Stimulated activated CD4-positive, alpha-beta T cell treated with anti-CD3 and anti-CD28 coated beads, Interleukin-12 subunit alpha, Interleukin-12 subunit beta, amount 100 ng/mL, for 48 hours (primary cell): ENCODE measurements around the gene LRFN5.

ENCODE experiments used
- DNase-seq, 3 donors: peaks; one replicate each; pipeline ENCODE4 v3.0.0-alpha.2; 2020; ENCODE audit warnings: low read depth in 2 of 3, low spot score in 1 of 3

LRFN5 gene

DNA sequence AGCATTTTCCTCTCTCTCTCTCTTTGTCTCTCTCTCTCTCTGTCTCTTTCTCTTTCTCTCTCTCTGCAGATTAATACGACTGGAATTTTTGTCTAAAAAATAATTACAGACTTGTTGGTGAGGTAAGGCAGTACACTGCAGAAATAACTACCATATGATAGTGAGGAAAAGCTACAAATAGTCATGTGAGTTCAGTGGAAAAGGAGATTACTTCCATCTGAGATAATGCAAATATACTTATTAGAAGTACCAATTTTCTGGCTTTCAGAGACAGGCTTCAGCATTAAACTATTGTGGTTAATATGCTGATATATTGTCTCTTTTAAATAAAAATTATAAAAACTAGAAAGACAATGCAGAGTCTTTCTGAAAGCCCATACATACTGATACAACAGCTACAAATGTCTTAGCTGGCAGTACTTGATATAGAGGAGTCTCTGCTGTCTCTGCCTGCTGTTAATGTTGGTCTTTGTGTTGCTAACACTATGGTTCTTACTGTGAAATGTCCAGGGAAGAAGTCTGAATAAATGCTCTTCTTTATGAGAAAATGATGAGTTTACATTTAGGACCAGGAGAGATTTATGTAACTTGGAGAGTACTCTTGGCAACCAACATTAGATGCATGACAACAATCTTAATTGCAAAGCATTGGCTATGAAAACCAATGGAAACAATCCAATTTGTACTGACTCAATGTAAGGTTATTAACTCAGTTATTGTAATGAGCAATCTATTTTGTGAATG lies 167.0 kb downstream of the LRFN5 start:
- DNase-seq = no peak

DNA sequence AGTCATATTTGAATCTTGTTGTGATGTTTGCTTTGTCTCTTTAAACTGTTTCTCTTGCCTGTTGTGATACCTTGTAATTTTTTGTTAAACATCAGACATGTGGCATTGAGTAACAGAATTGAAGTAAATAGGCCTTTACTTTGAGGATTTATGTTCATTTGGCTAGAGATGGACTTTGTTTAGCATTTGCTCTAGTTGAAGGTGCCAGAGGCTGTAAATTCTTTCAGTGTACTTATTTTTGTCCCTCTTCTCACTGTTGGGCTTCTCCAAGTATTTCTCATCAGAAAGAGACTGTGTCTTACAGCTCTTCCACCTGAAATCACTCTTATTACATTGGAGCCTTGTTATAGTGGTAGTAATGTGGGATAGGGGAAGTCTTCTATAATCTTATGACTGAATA lies 175.8 kb downstream of the LRFN5 start:
- DNase-seq = no peak

DNA sequence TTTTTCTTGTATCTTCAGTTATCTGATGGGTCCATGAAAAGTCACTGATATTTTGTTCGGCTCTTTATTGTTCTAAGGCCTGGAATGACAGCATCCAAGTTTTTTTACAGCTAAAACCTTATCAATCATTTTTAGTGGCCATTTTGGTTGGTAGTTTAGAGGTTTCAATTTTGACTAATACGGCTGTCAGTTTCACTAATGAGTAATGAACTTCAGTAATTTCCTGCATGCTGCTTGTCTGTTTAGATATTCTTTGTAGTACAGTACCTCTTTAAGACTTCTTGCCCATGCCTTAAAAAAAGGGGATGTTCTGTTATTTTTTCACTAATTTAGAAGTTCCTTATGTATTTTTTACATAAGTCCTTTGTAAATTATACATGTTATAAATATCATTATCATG lies 176.7 kb downstream of the LRFN5 start:
- DNase-seq = no peak

DNA sequence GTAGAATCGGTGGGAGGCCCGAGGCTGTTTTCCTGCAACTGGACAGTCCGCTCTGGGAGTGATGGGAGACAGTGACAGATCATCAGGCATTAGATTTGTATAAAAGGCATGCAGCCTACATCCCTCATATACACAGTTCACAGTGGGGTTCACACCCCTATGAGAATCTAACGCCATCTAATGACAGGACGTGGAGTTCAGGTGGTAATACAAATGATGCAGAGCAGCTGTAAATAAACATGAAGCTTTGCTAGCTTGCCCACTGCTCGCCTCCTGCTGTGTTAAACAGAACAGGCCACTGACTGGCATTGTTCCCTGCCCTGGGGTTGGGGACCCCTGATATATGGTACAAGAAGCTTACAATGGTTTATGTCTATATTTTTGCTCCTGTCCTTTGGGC lies 179.0 kb downstream of the LRFN5 start:
- no peak for DNase-seq

DNA sequence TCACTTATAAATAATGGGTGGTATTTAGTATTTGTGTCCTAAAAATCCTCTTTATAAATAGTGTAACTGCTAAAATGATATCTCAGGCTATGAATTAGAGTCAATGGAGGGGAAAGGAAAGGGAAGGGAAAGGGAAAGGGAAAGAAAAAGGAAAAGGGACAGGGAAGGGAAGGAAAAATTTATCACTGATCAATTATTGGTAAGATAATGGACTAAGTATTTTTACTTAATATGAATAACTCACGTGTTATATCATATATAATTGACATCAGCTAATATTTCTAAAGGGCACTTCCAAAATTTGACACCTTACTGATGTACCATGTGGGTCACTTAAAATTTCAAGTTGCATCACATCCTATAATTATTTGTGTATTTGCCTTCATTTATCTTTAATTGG lies 193.1 kb downstream of the LRFN5 start:
- no peak for DNase-seq

DNA sequence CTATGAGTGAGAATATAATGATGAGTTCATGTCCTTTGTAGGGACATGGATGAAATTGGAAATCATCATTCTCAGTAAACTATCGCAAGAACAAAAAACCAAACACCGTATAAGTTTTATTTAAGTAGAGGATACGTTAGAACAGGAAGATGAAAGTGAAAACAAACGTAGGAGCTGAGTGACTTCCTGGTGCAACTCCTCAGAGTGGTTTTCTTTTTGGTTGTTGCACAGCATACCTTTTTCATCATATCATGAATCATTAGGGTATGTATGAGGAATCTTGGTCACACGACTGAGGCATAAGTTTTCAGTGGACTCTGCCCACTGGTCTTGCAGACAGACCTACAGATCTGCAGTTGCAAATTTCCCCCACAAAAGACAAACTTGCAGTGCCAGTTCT lies 199.0 kb downstream of the LRFN5 start:
- DNase-seq = no peak

DNA sequence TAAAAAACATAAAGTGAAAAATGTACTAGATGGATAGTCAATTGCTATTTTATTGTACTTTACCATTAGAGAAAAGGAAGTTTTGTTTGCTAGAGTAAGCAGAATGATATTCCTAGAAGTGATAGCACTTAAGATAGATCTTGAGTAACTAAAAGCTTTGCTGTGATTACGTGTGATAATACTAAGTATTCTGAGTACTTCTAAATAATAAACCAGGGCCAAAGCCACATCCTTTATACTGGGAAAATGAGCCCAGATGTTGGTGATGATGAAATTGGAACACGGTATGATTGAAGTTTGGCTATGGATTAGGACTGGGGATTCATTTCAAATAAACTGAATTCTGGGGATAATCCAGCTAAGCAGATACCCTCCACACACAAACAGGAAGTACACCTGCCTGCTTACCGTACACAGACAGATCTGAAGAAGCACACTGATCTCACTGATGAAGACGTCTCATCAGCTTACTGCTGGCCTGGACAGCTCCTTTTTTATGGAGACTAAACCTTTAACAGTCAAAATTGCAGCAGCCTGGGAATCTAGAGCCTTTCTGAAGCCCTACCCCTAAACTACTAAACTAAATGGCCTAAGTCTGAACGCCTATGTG lies 199.8 kb downstream of the LRFN5 start:
- no peak for DNase-seq

DNA sequence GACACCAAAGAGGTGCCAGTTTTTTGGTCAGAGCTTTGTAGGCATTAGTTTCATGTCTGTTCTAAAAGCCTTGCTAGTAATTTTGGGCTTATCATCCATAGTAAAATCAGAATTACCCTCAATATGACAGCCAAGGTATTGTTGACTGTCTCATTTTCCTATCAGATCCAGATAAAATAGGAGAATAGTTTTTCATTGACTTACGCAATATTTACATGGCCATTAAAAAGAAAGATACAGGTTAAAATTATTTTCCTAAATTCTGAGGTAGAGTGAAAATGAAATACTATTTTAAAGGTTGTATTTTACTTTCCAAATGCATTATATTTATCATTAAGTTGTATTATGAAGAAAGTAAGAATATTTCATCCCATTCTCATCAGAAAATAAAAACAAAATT lies 203.7 kb downstream of the LRFN5 start:
- no peak for DNase-seq

DNA sequence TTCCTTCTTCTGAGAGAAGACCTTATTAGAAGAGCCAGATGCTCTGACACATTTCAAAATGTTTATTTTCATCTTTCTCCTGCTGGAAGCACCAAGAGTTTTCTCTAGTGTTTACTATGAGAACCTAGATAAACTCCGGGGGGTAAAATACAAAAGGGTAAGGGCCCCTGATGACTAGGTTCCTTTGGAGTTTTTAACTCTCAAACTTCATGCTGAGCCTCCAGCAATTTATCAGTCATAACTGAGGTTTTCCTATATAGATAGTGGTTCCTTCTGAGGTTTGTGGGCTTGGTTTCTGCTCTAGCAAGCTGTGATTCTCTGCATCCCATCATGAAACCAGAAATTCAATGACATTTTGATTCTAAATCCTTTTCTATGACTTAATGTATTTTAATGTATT lies 210.9 kb downstream of the LRFN5 start:
- no peak for DNase-seq

DNA sequence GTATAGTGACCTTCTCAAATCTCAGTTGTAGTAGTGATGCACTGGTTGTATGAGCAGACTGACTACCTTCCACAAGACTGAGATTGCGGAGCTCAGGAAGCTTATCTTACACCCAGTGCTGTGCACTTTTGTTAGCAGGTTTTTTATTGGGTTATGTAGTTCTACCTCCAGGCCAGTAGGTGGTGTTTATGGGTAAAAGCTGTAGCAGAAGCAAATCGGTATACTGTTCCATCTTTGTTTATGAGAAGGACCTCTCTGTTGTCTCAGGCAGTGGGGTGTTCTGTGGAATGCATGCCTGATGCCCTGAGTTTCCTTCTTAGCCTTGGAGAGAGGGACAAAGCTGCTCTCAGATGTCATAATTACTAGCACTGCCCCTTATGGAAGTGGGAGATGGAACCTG lies 217.8 kb downstream of the LRFN5 start:
- DNase-seq = no peak

DNA sequence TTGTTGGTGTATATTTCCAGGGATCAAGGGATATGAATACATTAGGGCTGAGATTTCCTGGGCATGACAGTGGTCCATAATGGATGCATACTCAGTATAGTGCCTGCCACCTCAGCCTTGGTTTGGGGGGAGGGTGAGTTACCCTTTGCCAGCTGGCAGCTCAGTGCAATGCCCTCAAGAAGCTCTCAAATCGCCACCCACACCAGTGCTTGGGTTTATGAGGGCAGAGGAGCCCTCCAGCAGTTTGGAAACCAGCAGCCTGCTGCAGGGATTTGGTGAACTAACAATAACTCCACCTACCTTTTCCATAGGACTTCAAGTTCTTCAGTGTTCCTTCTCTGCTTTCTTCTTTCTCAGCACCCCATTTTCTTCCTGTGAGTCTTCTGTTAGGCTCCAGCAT lies 218.9 kb downstream of the LRFN5 start:
- no peak for DNase-seq

DNA sequence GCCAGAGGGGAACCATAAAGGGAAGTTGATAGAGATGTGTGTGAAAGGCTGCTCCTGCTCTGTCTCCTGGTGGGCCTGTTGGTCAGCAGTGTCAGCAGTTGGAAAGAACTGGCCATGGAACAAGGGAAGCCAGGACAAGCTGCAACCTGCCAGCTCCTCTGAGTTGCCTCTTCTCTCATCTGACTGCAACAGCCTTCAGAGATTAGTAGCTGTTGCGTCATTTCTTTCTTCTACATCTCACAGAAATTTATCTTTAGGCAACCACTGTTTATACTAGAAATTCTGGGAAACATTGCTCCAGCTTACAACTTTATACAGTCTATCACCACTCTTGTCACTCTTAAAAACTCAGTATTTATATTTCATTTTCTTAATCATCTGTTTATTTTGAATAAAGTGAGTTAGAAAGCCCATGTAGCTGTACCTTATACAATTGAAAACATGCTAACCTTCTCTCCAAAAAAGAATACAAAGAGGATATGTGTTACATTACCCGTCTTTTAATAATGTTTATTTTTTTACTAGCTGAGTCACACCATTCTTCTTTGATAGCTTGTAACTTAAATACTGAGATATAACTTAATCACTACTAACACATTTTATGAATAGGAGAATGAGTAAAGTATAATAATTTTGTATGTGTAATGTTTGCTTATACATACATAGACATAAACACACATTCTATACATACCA lies 224.2 kb downstream of the LRFN5 start:
- no peak for DNase-seq

DNA sequence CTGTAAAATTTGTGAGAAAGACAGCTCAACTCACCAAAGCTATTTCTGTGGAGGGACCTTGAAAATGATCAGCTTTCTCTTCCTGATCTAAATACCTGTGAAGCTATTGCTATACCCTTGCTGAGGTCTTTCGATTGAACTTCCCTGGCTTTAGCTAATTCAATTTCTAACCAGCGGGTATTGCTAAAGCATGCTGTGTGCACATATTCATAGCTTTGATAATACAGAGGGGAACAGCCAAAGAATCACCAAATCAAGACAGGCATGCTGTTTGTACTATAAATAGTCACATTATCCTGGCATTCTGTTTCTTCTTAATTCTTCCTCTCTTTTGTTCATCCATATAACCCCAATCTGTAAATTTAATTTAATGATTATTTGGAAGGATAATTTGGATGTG lies 233.0 kb downstream of the LRFN5 start:
- DNase-seq = no peak

DNA sequence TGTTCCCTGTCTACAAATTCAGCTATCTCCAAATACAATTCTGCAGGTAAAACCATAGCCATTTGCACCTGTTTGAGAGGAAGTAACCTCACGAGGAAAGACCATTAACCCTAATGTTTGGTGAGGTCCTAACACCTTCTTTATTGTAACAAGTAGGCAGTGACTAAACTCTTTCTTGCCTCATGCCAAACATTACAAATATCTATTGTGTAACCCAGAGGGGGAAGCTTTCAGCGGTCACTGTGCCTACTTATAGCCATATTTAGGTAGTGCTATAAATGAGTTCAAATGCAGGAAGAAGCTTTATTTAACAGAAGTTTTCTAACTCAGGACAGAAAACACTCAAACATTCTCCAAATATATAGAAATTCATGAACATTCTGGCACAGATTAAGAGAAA lies 252.7 kb downstream of the LRFN5 start:
- DNase-seq = no peak

DNA sequence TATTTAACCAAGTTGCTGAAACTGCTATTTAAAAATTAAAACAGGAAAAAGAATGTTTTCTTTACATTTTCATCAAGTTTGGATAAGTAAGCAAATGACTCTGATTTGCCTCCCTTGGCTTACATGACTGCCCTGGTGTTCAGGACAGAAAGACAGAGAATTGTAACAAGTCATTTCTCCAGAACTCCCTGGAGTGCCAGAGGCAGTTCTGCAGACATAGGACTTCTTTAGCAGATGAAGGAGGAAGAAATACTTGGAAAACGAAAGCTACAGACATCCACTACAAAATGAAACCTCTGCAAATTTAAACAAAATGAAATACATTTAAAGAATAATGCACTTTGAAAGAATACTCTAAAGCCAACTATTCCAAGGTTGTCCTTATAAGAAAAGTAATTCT lies 253.9 kb downstream of the LRFN5 start:
- no peak for DNase-seq

DNA sequence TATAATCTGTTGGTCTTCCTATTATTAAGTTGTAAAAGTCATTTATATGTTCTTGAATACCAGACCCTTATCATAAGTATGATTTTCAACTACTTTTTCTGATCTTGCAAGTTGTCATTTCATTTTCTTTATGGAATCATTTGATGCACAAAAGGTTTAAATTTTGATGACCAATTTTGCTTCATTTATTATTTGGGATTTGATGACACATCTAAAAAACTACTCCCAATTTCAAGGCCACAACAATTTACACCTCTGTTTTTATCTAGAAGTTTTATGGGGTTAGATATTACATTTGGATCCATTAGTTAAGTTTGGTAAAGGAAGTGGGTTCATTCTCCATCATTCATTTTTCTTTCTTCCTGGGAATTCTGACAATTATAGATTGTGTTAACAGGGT lies 259.2 kb downstream of the LRFN5 start:
- DNase-seq = no peak

DNA sequence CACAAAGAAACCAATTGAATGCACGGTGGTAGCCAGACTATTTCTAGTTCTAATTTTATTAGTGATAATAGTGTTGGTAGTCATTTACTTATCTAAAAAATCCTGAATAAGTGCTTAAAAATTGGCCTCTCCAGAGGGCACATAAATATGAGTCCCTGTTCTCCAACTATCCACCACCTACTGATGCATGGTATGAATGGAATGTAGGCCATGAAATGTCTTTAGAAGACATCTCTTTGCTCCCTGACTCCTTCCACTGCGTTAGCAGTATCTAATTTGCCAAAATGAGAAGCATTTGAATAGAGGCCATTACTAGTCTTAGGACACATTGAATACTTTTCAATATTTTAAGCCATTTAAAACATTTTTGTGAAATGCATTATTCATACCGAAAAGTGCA lies 261.7 kb downstream of the LRFN5 start:
- no peak for DNase-seq

DNA sequence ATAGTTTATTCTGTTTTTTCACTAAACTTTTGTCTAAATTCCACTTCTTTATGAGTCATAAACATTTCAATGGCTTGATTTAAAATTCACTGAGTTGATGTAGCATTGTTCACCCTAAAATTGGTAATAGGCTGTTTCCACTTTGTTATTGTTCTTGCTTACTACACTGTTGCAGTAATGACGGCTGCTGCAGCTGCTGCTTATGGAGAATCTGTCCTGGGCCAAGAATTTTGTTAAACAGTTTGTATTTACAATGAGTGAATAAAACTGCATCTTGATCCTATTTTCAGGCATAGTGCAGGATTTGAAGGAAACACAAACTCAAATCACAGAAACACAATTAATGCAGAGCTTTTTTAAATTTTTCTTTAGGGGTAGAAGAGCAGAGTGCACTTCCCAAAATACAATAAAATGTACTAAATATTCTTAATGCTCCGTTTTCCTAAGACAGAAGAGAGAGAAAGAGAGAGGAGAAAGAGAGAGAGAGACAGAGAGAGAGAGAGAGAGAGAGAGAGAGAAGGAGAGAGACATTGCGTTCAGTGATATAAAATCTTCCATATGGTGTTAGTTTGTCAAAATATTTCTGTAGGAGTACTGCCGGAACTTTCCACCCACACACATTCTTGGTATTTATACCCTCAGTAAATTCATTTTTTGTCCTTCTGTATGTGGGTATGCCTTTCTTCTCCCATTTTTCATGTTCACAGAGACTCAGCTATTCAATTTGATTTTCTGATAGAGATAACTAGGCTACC lies 266.4 kb downstream of the LRFN5 start:
- DNase-seq = no peak

DNA sequence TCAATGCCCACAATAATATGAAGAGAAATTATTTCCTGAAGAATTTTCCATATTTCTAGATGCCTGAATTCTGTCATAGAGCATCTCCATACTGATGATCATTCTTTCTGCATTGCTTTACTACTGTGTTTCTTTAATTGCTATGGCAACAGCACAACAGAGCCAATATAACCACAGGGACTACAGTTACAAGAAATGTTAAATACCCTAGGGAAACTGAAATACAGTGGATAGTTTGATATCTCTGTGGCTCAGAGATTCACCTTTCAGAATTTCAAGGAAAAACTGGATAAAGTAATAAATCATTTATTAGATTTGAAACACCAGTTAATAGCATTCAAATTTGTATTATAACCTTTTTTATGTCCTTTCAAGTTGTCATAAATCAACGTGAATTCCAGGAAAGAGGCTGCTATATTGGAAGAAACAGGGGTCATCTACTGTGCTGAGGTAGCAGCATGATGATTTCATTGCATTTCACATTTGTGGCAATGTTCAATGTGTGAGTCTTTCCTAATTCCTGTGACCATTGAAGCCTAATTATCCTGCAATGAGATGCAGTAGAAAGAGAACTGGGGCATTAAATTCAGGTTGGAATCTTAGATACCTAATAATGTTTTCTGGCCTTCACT lies 267.1 kb downstream of the LRFN5 start:
- no peak for DNase-seq

DNA sequence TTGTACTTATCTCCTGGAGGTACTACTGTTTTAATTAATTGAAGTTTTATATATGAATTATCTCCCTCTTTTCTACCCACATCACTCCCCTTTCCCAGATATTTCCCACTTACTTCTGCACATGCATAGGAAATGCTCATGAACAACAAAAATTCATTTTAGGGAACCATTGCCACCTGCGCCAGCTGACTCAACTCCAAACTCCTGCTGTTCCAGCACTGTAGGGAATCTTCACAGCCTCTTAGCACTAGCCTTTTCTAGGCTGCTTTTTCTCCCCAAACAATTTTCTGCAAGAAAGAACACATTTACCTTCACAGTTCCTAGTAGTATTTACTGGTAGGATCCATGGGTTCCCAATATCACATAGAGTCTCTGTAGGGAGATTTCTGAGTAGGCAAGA lies 268.4 kb downstream of the LRFN5 start:
- no peak for DNase-seq

DNA sequence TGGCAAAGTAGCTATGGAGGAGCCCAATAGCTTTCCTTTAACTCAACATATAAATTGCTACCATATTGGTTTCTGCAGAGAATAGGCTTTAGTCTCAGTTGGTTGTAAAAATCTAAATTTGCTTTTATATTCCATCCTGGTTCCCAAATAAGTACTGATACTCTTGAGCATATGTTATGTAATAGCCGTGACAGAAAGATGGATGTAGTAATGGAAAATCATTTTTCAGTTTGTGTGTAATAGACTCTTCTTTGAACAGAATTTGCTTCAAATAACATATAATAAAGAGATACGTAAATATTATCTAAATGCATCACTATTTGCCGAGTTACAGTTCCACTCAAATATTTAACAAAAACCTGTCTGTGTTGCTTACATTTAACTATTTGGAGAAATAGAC lies 271.6 kb downstream of the LRFN5 start:
- DNase-seq = no peak
